ENCODE data around the gene C9orf57. TPM values are rescaled to one million over a fixed set of nuclear protein-coding genes. Genes with fewer than 3 reads are reported as not detected.

C9orf57 gene
- polyA plus RNA-seq, 6 donors from 2014 or later = not detected

DNA sequence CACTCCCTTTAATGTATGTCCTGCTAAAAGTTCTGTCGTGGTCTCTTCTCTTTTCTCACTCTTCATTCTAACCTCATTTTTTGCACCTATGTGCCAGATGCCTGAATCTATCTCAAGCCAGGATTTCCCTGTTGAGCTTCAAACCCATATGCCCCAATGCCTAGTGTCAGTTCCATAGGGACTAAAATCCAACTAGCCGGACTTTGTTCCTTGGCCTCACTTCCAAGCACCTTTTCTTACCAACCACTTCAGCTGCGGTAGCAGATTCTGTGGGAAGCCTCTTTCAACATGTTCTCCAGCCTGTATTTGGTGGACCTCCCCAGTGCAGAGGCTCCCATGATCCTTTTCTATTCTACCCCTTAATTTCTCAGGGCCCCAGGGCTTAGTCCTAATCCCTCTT lies 17.5 kb downstream of the C9orf57 start:
- DNase-seq = no peak

DNA sequence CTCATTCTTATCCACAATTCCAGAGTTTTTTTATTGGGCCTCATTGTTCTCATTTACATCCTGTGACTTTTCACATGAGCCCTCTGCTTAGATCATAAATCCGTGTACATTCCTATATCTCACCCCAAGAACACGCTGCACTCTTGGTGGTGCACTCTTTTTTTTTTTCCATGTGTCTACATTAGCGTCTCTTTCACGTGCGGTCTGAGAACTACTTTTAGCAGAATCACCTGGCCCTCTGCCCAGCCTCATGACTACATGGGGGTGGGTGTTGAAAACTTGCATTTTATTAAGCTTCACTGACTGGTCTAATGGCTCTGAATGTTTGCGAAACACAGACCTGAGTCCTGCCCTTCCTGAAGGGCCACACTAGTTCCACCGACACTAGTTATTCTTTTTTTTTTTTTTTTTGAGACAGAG lies 18.6 kb downstream of the C9orf57 start:
- DNase-seq = no peak

More for the DNA sequence above, 17.5 kb downstream of the C9orf57 start:
- Mint-ChIP-seq H3K27ac (no peak overlapping the region), H3K27me3 (peaks cover 15 to 20% (median 19%) of the 10 kb centered on the region in 3 donors), H3K4me3 (no peak overlapping the region), H3K36me3 (no peaks in the 10 kb centered on the region), H3K9me3 (no peaks in the 10 kb centered on the region), H3K4me1 (peaks cover 4 to 6% (median 5%) of the 10 kb centered on the region in 3 donors)
- no peak for ATAC-seq (ENCODE audit: low read depth in 2 of 2)

DNA sequence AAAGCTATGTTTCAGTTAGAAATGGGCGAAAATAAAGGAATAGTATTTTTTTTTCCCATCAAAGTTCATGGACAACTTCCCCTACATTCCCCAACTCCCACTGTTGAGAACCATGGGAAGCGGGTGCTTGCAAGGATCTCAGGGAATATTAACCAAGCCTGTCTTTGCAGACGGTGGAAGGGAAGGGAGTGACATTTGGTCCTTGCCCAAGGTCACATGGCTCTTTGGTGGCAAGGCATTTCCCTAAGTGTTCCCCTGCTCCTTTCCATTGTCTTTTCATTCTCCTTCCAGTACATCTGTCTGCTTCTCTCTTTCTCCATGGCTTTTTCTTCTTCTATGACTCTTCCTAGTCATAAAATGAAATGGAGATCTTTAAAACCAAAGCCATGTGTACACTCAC lies 19.0 kb downstream of the C9orf57 start:
- ATAC-seq (ENCODE audit: low read depth in 2 of 2) = no peak
- peaks cover 4 to 6% (median 5%) of the 10 kb centered on the region in 3 donors for H3K4me1 Mint-ChIP-seq
- peaks cover 15 to 24% (median 16%) of the 10 kb centered on the region in 3 donors for H3K27me3 Mint-ChIP-seq
- DNase-seq = no peak
- no peaks in the 10 kb centered on the region for H3K36me3 Mint-ChIP-seq
- H3K27ac Mint-ChIP-seq = no peak overlapping the region
- H3K9me3 Mint-ChIP-seq = no peaks in the 10 kb centered on the region
- no peak overlapping the region for H3K4me3 Mint-ChIP-seq

More for the DNA sequence above, 18.6 kb downstream of the C9orf57 start:
- Mint-ChIP-seq H3K4me3 (no peak overlapping the region), H3K36me3 (no peaks in the 10 kb centered on the region), H3K27ac (no peak overlapping the region), H3K27me3 (peaks cover 15 to 24% (median 16%) of the 10 kb centered on the region in 3 donors), H3K4me1 (peaks cover 4 to 6% (median 5%) of the 10 kb centered on the region in 3 donors), H3K9me3 (no peaks in the 10 kb centered on the region)
- ATAC-seq (ENCODE audit: low read depth in 2 of 2) = no peak

DNA sequence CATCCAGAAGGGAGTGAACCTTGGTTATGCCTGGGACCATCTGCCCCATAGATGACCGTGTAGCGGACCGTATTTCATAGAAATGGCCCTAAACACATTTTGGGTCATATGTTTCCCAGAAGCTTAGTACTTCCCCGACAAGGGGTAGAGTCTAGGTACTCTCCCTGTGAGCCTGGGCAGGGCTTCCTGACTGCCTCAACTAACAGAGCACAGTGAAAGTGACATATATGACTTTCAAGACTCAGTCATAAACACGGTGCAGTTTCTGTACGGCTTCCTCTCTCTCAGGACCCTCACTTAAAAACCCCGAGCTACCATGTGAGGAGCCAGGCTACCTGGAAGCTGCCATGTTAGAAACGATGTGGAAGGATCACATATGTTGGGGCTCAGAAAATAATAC lies 20.9 kb downstream of the C9orf57 start:
- Mint-ChIP-seq H3K4me1 (peaks cover 4 to 6% (median 5%) of the 10 kb centered on the region in 3 donors), H3K27me3 (peaks cover 16 to 35% (median 25%) of the 10 kb centered on the region in 3 donors), H3K4me3 (no peak overlapping the region), H3K9me3 (no peaks in the 10 kb centered on the region), H3K36me3 (no peaks in the 10 kb centered on the region), H3K27ac (no peak overlapping the region)
- DNase-seq (no peak), ATAC-seq (ENCODE audit: low read depth in 2 of 2) (no peak)

DNA sequence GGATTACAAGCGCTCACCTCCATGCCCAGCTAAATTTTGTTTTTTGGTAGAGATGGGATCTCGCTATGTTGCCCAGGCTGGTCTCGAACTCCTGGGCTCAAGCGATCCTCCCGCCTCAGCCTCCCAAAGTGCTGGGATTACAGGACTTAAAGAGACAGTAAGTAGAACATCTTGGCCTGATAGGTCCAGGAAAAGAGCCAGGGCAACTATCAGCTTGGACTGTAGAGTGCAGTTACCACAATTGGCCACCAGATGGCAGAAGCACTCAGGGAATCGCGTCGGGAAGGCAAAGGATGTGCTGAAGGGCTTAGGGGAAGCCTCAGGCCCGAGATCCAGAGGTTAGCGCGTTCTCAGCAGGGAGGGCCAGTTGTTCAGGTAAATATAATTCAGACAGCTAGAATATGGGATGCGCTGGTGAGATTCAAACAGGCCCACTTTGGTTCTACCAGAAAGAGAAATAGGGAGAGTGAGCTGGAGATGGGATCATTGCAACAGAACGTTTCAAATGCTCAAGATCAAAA lies 21.5 kb downstream of the C9orf57 start:
- Mint-ChIP-seq H3K9me3 (no peaks in the 10 kb centered on the region), H3K4me1 (peaks cover 4 to 6% (median 5%) of the 10 kb centered on the region in 3 donors), H3K27me3 (peaks cover 14 to 35% (median 25%) of the 10 kb centered on the region in 3 donors), H3K4me3 (peak overlapping the region in 1 of 8 donors; percentile 26), H3K36me3 (no peaks in the 10 kb centered on the region), H3K27ac (peak overlapping the region in 2 of 6 donors; percentile 36 to 57)
- DNase-seq (peak; percentile 39), ATAC-seq (ENCODE audit: low read depth in 2 of 2) (peak; percentile 32 to 60)

DNA sequence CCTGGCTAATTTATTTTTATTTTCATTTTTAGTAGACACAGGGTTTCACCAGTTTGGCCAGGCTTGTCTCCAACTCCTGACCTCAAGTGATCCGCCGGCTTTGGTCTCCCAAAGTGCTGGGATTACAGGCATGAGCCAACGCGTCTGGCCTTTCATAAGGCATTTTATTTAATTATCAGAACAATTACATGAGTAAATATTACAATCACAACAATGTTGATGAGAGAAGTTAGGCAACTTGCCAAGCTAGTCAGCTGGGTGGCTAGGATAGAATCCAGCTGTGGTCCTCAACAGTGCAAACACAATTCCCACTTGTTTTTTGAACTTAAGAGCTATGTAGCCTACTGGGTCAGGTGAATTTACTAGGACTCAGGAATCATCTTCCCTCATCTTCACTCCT lies 22.0 kb downstream of the C9orf57 start:
- H3K4me1 Mint-ChIP-seq = peaks cover 4 to 6% (median 5%) of the 10 kb centered on the region in 3 donors
- no peak for DNase-seq
- no peaks in the 10 kb centered on the region for H3K36me3 Mint-ChIP-seq
- no peaks in the 10 kb centered on the region for H3K9me3 Mint-ChIP-seq
- H3K4me3 Mint-ChIP-seq = no peak overlapping the region
- H3K27ac Mint-ChIP-seq = no peak overlapping the region
- no peak for ATAC-seq (ENCODE audit: low read depth in 2 of 2)
- peaks cover 11 to 35% (median 25%) of the 10 kb centered on the region in 3 donors for H3K27me3 Mint-ChIP-seq

DNA sequence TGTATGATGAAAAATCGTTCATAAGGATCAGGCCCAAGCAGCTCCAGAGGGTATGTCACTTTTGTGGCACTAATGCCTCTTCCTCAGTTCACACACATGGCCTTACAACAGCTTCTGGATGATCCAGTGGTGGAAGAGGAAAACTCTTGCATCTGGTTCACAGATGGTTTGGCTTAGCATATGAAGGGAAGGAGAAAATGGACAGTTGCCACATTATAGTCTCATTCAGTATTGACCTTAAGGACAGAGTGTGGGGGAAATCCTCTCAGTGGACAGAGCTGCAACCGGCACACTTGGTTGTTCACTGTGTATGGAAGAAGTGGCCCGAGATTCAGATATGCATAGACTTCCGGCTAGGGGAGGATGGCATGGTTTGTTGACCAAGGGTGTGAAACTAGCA lies 22.8 kb downstream of the C9orf57 start:
- H3K4me1 Mint-ChIP-seq = peaks cover 4 to 6% (median 5%) of the 10 kb centered on the region in 3 donors
- H3K9me3 Mint-ChIP-seq = peaks cover 0 to under 1% (median 0%) of the 10 kb centered on the region in 7 donors
- H3K36me3 Mint-ChIP-seq = no peaks in the 10 kb centered on the region
- no peak overlapping the region for H3K27ac Mint-ChIP-seq
- no peak for ATAC-seq (ENCODE audit: low read depth in 2 of 2)
- H3K27me3 Mint-ChIP-seq = peaks cover 8 to 29% (median 25%) of the 10 kb centered on the region in 3 donors
- DNase-seq = no peak
- no peak overlapping the region for H3K4me3 Mint-ChIP-seq

DNA sequence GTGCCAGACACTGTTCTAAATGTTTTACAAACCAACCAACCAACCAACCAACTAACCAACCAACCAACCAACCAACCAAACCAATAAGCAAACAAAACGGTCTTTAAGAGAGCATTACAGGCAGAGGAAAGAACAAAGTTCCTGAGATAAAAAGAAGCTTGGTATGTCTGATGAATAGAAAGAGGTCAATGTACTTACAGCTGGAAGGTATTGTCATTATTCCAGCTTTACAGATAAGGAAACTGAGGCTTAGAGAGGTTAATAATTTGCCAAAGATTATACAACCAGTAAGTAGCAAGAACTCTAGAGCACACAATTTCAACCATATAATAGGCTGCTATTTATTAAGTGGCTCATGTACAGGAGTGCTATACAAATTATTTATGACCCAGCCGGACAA lies 29.6 kb downstream of the C9orf57 start:
- ATAC-seq (ENCODE audit: low read depth in 2 of 2) = no peak
- H3K27ac Mint-ChIP-seq = no peak overlapping the region
- H3K36me3 Mint-ChIP-seq = no peaks in the 10 kb centered on the region
- no peak for DNase-seq
- H3K4me3 Mint-ChIP-seq = no peak overlapping the region
- H3K9me3 Mint-ChIP-seq = peaks cover 0 to 3% (median 0%) of the 10 kb centered on the region in 7 donors
- H3K4me1 Mint-ChIP-seq = no peaks in the 10 kb centered on the region
- H3K27me3 Mint-ChIP-seq = peaks cover 6 to 9% (median 8%) of the 10 kb centered on the region in 3 donors

DNA sequence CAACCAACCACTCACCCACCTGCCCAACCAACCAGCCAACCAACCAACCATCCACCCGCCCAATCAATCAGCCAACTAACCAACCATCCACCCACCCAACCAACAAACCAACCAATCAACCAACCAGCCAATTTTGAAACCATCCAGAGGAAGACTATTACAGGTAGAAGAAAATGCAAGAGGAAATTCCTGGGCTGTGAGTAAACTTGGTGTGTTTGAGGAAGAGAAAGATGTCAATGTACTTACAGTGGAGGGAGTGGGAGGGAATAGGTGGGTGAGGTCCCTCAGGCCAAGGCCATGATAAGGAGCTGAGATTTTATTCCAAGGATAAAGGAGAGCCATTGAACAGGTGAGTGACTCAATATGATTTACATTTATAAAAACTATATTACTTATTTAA lies 30.4 kb downstream of the C9orf57 start:
- Mint-ChIP-seq H3K4me3 (no peak overlapping the region), H3K27ac (peak overlapping the region in 1 of 6 donors; percentile 21), H3K4me1 (peaks cover 0 to under 1% (median 0%) of the 10 kb centered on the region in 3 donors), H3K27me3 (peaks cover under 1 to 6% (median under 1%) of the 10 kb centered on the region in 3 donors), H3K9me3 (peaks cover 0 to 3% (median 0%) of the 10 kb centered on the region in 7 donors), H3K36me3 (no peaks in the 10 kb centered on the region)
- ATAC-seq (ENCODE audit: low read depth in 2 of 2) = no peak
- DNase-seq = no peak

DNA sequence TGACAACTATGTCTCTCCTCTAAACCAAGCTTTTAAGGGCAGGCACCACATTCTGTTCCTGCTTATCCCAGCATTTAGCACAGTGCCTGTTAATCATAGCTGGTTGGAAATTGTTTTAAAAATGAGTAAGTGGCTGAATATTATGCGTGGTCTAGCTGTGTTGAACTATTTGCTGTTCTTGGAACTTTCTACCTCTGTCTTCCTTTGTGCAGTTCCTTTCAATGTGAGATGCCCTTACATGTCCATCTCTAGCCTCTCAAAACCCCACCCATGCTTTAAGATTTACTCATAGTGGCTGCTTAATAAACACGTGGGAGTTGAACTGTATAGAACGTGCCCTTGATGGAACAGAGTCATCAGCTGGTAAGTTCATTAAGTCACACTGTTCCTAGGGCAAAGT lies 34.5 kb downstream of the C9orf57 start:
- H3K4me1 Mint-ChIP-seq = peaks cover 0 to 2% (median 0%) of the 10 kb centered on the region in 3 donors
- no peak overlapping the region for H3K27ac Mint-ChIP-seq
- peaks cover 0 to 6% (median 0%) of the 10 kb centered on the region in 3 donors for H3K27me3 Mint-ChIP-seq
- H3K4me3 Mint-ChIP-seq = no peak overlapping the region
- no peaks in the 10 kb centered on the region for H3K36me3 Mint-ChIP-seq
- DNase-seq (no peak), ATAC-seq (ENCODE audit: low read depth in 2 of 2) (no peak)
- peaks cover 0 to 3% (median 0%) of the 10 kb centered on the region in 7 donors for H3K9me3 Mint-ChIP-seq

DNA sequence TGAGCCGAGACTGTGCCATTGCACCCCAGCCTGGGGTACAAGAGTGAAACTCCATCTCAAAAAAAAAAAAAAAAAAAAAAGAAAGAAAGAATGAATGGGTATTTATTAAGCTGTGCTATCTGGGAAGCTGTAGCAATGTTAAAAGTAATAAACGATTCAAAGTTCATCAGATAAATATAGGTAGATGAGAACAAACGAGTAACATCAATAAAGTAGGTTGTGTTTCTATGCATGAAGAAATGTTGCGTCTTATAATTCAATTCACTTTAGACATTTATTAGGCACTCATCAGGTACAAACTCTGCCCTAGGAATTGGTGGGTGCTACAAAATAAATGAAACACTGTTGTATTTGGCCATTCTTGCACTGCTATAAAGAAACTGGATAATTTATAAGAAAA lies 36.8 kb downstream of the C9orf57 start:
- H3K27me3 Mint-ChIP-seq = no peaks in the 10 kb centered on the region
- H3K36me3 Mint-ChIP-seq = no peaks in the 10 kb centered on the region
- ATAC-seq (ENCODE audit: low read depth in 2 of 2) (no peak), DNase-seq (no peak)
- H3K27ac Mint-ChIP-seq = peak overlapping the region in 1 of 6 donors; percentile 26
- H3K9me3 Mint-ChIP-seq = no peaks in the 10 kb centered on the region
- peaks cover 0 to 2% (median 0%) of the 10 kb centered on the region in 3 donors for H3K4me1 Mint-ChIP-seq
- no peak overlapping the region for H3K4me3 Mint-ChIP-seq

DNA sequence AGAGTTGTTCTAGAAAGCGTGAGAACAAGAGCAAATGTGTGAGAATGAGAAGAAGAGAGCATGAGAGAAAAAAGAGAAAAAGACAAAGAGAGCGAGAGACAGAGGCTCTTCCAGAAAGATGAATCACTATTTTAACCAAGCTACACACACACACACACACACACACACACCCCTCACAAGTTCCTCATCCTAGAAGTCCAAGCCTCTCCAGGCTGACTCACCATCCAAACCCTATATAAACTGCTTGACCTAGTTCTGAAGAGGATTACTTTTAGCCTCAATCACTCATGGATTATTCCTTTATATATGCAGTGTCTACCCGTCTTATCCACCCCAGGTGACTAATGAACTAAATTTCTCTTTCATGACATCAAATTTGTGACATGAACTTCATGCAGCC lies 37.6 kb downstream of the C9orf57 start:
- Mint-ChIP-seq H3K4me3 (no peak overlapping the region), H3K27ac (peak overlapping the region in 1 of 6 donors; percentile 70), H3K36me3 (no peaks in the 10 kb centered on the region), H3K9me3 (no peaks in the 10 kb centered on the region), H3K4me1 (peaks cover 0 to 2% (median 0%) of the 10 kb centered on the region in 3 donors), H3K27me3 (no peaks in the 10 kb centered on the region)
- DNase-seq = no peak
- no peak for ATAC-seq (ENCODE audit: low read depth in 2 of 2)

DNA sequence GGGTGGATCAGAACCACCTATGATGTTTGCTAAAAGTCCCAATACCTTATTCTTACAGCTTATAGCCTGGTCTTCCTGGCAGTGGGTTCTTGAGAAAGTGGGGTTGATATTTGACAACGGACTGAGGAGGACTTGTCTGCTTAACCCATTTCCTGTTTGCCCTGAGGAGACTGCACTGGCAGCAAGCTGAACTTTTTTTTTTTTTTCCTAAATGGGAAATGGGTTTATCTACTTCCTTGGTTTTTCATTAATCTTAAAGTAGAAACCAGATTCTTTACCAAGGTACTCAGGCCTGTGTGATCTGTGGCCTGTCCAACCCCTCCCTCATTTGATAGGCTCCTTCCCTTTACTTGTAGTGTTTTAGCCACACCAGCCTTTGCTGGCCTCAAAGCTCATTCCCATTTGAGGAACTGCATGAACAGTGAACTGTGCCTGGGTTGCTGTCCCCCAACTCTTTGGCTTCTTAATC lies 47.1 kb downstream of the C9orf57 start:
- Mint-ChIP-seq H3K4me1 (peaks cover 0 to 3% (median 2%) of the 10 kb centered on the region in 3 donors), H3K27me3 (no peaks in the 10 kb centered on the region), H3K36me3 (no peaks in the 10 kb centered on the region), H3K4me3 (no peak overlapping the region), H3K27ac (no peak overlapping the region), H3K9me3 (no peaks in the 10 kb centered on the region)
- no peak for DNase-seq
- ATAC-seq (ENCODE audit: low read depth in 2 of 2) = no peak

DNA sequence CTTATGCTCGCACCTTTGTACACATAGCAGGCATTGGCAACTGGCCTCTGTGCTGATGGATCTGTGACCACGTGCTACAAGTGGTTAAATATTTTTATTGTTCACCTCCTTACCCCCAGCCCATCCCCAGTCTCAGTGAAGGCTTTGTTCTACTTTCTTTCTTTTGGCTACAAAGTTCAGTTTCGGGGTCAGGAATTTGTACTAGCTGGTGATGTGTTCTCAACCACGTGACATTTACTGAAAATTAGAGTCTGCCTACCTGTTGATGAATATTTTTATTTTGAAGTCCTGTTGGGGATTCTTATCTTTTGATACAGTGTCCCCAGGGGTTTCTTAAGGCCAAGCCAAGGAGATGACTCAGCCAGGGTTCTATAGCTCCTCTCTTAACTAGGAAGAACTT lies 47.8 kb downstream of the C9orf57 start:
- H3K9me3 Mint-ChIP-seq = no peaks in the 10 kb centered on the region
- no peak overlapping the region for H3K4me3 Mint-ChIP-seq
- ATAC-seq (ENCODE audit: low read depth in 2 of 2) = no peak
- no peak for DNase-seq
- H3K36me3 Mint-ChIP-seq = no peaks in the 10 kb centered on the region
- H3K27me3 Mint-ChIP-seq = no peaks in the 10 kb centered on the region
- no peak overlapping the region for H3K27ac Mint-ChIP-seq
- H3K4me1 Mint-ChIP-seq = peaks cover 0 to 3% (median 2%) of the 10 kb centered on the region in 3 donors

Measured in naive B cell (primary cell).